ENCODE data around the gene ERG28.
"Not testable (repeated sequence)": the region's sequence is repeated elsewhere in the genome, so short reads cannot be mapped to it uniquely, and the experiment has no call there.

Gene ERG28

DNA sequence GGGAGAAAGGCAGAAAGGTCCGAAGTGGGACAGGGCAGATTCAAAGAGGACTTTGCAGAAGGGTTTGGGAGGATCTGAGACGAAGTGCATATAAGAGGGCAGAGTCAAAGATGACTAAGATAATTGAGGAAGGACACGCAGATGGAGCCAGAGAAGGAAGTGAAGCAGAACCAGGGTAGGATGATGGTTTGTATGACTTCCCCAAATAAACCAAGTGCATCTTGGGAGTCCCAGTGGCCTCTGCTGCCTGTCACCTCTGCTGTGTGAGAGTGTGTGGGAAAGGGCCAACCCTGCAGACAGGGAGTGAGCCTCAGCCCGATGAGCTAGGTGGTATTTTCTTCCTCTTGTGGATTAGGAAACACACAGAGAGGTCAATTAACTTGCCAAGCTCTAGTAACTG is 45.5 kb downstream of the ERG28 start:
- no peak for FAIRE-seq

DNA sequence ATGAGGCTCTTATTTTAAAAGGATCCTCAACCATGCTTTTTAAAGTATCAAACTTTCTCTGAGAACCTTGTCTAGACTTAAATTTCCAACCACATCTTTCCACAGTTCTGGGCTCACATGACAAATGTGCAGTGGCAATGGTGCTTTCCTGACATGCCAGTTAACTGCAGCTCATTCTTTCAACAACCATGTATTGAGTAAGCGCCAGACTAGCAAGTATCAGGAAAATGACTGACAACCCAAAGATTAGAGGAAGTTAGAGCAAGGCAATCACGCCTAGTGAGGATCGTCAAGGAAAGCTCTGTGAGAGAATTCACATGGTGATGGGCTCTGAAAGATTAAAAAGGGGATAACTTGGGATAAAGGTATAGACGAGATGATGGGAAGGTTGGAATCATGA is 46.5 kb downstream of the ERG28 start:
- FAIRE-seq, result no peak

- FAIRE-seq, result no peak
These were observed 48.5 kb downstream of the ERG28 start for GRCh38 chr14:75612157-75612556.

GRCh38 chr14:75610834-75611233 is 49.8 kb downstream of the ERG28 start:
- no peak for FAIRE-seq

- no peak for FAIRE-seq
These were observed 50.8 kb downstream of the ERG28 start for GRCh38 chr14:75609606-75610475.

- no peak for FAIRE-seq
These were observed 51.6 kb downstream of the ERG28 start for GRCh38 chr14:75609116-75609515.

DNA sequence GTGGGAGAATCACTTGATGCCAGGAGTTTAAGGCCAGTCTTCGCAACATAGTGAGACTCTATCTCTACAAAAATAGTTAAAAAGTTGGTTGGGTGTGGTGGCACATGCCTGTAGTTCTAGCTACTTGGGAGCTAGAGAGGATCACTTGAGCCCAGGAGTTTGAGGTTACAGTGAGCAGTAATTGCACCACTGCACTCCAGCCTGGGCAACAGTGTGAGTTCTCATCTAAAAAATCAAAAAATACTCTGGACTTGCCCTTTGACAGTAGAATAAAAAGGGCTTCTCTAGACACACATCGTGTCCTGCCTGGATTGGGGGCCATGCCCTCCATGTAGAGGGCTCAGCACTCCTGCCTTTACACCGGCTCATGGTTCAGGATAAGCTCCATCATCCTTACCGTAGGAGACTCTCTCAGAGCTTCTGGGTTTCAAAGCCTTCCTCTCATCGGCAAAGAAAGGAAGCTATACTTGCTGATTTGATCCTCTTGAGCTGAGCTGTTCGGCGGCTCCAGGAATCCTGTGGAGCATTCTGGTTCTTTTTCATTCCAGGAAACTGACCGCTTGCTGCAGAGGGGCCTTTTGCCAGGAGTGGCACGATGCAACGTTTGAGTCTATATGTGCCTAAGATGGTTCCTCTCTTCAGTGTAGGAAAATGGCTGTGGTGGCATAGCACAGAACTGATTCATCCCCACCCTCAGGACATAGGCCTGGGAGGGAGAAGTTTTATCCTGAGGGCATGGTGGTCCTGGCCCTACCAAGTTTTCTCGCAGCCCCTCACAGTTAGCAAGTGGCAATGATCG is 52.6 kb downstream of the ERG28 start:
- no peak for FAIRE-seq

DNA sequence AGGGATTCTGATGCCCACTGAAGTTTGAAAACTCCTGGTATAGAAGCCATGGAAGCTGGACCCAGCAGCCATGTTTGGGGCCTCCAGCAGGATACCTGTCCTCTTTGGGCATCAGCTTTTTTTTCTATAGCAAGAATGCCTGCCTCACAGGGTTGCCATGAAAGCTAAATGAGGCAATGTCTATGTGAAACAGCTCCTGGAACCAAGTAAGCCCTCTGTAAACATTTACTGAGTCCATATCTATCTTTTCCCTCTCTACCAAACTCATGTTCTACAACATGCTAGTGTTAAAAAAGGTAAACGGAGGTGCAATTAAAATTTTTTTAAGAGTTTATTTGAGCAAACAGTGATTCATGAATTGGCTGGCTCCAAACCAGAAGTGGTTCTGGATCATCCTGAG is 53.6 kb downstream of the ERG28 start:
- FAIRE-seq, result no peak

DNA sequence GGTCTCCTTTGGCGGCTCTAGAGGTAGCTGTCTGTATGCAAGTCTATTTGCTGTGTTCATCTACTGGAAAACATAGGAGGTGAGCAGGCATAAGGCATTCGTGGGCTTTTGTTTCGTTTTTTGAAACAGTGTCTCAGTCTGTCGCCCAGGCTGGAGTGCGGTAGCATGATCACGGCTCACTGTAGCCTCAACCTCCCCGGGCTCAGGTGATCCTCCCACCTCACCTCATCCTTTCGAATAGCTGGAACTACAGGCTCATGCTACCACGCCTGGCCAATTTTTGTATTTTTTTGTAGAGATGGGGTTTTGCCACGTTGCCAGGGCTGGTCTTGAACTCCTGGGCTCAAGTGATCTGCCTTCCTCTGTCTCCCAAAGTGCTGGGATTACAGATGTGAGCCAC is 54.8 kb downstream of the ERG28 start:
- FAIRE-seq, result no peak

- FAIRE-seq, result no peak
These were observed 55.5 kb downstream of the ERG28 start for GRCh38 chr14:75604979-75605851.

- no peak for FAIRE-seq
These were observed 58.2 kb downstream of the ERG28 start for GRCh38 chr14:75602503-75602902.

DNA sequence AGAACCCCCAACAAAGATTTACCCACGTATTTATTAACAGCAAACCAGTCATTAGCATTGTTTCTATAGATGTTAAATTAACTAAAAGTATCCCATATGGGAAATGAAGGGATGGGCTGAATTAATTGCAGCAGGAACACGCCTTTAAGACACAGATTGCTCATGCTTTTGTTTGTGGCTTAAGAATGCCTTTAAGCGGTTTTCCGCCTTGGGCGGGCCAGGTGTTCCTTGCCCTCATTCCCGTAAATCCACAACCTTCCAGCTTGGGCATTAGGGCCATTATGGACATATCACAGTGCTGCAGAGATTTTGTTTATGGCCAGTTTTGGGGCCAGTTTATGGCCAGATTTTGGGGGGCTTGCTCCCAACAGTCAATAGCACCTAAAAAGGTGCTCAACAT is 59.6 kb downstream of the ERG28 start:
- FAIRE-seq, result not testable (repeated sequence)

GRCh38 chr14:75600100-75600499 is 60.6 kb downstream of the ERG28 start:
- FAIRE-seq, result not testable (repeated sequence)

Data from TTC549 (cell line).